Spinal cord (tissue), 10 donors: ENCODE results near the gene SLC26A1. TPM values are rescaled to one million over a fixed set of nuclear protein-coding genes. Genes with fewer than 3 reads are reported as not detected.
"Not testable (repeated sequence)": the region's sequence is repeated elsewhere in the genome, so short reads cannot be mapped to it uniquely, and the experiment has no call there.

Experiments
- DNase-seq, 6 donors: peaks; one replicate each; pipeline versions ENCODE4 v3.0.0 to v3.0.0-alpha.2; 2013 to 2015; ENCODE audit warnings: low spot score in 6 of 6, low read depth in 4 of 6
- H3K27ac ChIP-seq: one replicate; pipeline ENCODE4 v1.5.1; 2013; ENCODE audit warnings: low read depth, low read length, control low read depth
- H3K27me3 ChIP-seq: one replicate; pipeline ENCODE4 v1.6.1; 2013; ENCODE audit warnings: low read length; ENCODE audit not compliant: control insufficient read depth, insufficient read depth
- H3K36me3 ChIP-seq: one replicate; pipeline ENCODE4 v1.6.1; 2013; ENCODE audit warnings: low read length; ENCODE audit not compliant: control insufficient read depth, insufficient read depth
- H3K4me1 ChIP-seq: one replicate; pipeline ENCODE4 v1.6.1; 2013; ENCODE audit warnings: low read length; ENCODE audit not compliant: control insufficient read depth, insufficient read depth
- H3K4me3 ChIP-seq: one replicate; pipeline ENCODE4 v1.5.1; 2013; ENCODE audit warnings: low read depth, low read length, control low read depth
- H3K9me3 ChIP-seq: one replicate; pipeline ENCODE4 v1.6.1; 2013; ENCODE audit warnings: low read length; ENCODE audit not compliant: control insufficient read depth, insufficient read depth
- WGBS: methylation state at CpG from one replicate; pipeline ENCODE4 v1.1.5; 2013; ENCODE audit warnings: missing lambda C conversion rate; ENCODE audit not compliant: insufficient coverage; 5-methylcytosine and 5-hydroxymethylcytosine counted together
- polyA plus RNA-seq, 2 donors: library from polyadenylated mRNA; unstranded; fragments of 120-200 nt; gene quantifications; one replicate each; pipeline ENCODE4 v1.2.1, GENCODE V29; 2013; ENCODE audit not compliant: insufficient read length in 2 of 2
- total RNA-seq, 2 donors: library from RNA; depleted of rRNA in 1 of 2; stranded (reverse); fragments of 120-200 nt in 1 of 2; fragments of >200 nt in 1 of 2; gene quantifications; one replicate each; pipeline versions ENCODE4 v1.2.3 to v1.2.4, GENCODE V29; 2013 to 2014
- donor health status: healthy.

SLC26A1 gene
- total and polyA plus RNA-seq, 4 donors = 0.79 to 9.5 (median 5.2) TPM

DNA sequence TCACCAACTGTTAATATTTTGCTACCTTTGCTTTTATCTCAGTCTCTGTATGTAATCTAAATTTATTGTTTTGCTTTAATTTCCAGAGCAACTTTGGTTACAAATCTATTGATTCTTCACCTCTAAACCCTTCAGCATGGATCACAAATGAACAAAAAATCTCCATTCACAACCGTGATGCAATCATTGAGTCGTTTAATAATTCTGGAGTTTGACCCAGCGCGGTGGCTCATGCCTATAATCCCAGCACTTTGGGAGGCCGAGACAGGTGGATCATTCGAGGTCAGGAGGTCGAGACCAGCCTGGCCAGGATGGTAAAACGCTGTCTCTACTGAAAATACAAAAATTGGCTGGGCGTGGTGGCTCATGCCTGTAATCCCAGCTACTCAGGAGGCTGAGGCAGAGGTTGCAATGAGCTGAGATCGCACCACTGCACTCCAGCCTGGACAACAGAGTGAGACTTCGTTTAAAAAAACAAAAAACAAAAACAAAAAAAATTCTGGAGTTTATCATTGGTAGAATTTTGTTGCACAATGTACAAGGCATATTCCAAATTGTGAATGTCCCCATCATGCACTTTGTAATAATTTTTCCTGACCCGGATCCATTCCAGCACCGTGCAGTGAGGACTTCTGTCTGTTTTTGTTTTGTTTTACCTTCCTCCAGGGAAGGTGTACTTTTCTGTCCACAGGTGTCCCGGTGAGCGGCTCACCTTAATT, 8.7 kb downstream of the SLC26A1 start:
- WGBS = 87% methylated on average over 10 of the region's 15 CpGs
- peaks cover 34% of the 10 kb centered on the region for H3K4me1 ChIP-seq
- no peak overlapping the region for H3K27ac ChIP-seq
- H3K27me3 ChIP-seq = no peaks in the 10 kb centered on the region
- no peak for DNase-seq
- H3K4me3 ChIP-seq = no peak overlapping the region
- no peaks in the 10 kb centered on the region for H3K9me3 ChIP-seq
- peaks cover 44% of the 10 kb centered on the region for H3K36me3 ChIP-seq

DNA sequence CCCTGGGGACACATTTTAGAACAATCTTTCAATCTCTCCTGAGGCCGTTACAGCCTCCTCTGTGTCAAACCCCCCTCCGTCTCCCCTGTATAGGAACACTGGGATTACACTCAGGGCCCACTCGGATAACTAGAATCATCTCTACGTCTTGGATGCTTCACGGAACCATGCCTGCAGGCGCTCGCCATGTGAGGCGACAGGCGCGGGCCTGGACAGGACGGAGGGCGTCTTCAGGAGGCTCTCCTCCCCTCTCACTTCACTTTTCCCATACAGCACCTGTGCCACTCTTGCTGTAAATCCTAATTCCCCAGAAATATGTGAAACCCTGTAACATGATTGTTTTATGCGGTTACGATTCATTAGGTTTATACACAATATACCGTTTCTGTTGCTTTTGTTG, 10.4 kb downstream of the SLC26A1 start:
- no peaks in the 10 kb centered on the region for H3K27me3 ChIP-seq
- H3K36me3 ChIP-seq = peaks cover 33% of the 10 kb centered on the region
- 94% methylated on average over 12 of the region's 15 CpGs for WGBS
- H3K27ac ChIP-seq = no peak overlapping the region
- DNase-seq = no peak
- H3K4me1 ChIP-seq = peaks cover 22% of the 10 kb centered on the region
- H3K9me3 ChIP-seq = no peaks in the 10 kb centered on the region
- no peak overlapping the region for H3K4me3 ChIP-seq

DNA sequence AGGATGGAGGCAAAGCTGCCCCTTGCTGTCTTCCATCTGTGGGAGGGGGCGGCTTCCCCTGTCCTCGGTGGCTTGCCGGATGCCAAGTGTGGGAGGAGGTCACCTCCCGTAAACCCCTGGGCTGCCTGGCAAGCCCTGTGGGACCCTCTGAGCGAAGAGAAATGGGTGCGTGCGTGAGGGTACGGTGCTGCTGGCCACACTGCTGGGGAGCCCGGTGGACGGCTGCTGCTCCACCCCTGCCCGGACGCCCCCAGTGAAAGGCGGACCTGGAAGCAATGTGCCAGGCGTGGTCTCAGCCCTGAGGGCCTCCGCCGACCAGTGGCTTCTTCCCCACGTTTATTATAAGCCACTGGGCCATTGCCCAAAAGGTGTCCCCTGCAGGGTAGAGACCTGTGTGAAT, 10.9 kb downstream of the SLC26A1 start:
- WGBS = 88% methylated on average over 17 of the region's 17 CpGs

DNA sequence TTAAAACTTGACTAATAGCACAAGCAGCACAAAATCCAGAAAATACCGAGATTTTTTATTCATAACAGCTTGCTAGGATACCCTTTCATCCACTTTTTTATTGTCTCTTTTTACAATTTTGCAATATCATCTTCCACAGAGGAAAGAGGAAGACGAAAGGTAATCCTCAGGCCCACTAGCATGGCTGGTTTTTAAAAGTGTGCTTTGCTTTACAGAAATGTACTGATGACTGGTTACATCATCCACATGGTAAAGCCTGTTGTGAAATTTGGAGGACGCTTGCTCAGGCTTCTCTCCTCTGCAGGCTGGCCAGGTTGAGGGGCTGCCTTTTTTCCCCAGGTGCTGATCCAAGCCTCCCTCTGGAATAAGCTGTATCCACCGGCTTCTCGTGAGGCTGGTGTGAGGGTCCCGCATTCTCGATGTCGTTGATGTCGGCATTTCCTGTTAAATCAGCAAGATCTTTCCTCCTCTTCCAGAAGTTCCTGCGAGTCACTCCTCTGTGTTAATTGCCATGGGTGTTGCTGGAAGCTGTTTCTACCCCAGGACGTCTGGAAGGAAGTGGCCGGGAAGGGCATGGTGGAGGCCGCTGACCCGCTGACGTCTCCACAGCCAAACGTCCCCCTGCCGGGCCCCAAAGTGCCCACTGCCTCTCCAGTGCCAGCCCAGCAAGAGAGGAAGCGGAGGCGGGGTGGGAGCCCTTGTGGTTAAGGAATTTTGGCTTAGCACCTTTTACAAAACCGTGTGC, 14.1 kb downstream of the SLC26A1 start:
- WGBS = 62% methylated on average over 17 of the region's 20 CpGs
- Histone ChIP-seq H3K27ac (no peak overlapping the region), H3K27me3 (no peaks in the 10 kb centered on the region), H3K9me3 (no peaks in the 10 kb centered on the region), H3K4me3 (no peak overlapping the region), H3K36me3 (peaks cover 28% of the 10 kb centered on the region), H3K4me1 (no peaks in the 10 kb centered on the region)
- no peak for DNase-seq

More for the DNA sequence above, 10.9 kb downstream of the SLC26A1 start:
- Histone ChIP-seq H3K9me3 (no peaks in the 10 kb centered on the region), H3K36me3 (peaks cover 30% of the 10 kb centered on the region), H3K4me3 (no peak overlapping the region), H3K27me3 (no peaks in the 10 kb centered on the region), H3K27ac (no peak overlapping the region), H3K4me1 (peaks cover 16% of the 10 kb centered on the region)
- no peak for DNase-seq

DNA sequence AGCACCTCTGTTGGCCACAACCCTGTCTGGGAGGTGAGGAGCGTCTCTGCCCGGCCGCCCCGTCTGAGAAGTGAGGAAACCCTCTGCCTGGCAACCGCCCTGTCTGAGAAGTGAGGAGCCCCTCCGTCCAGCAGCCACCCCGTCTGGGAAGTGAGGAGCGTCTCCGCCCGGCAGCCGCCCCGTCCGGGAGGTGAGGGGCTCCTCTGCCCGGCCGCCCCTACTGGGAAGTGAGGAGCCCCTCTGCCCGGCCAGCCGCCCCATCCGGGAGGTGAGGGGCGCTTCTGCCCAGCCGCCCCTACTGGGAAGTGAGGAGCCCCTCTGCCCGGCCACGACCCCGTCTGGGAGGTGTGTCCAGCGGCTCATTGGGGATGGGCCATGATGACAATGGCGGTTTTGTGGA, 17.2 kb downstream of the SLC26A1 start:
- H3K9me3 ChIP-seq, H3K27me3 ChIP-seq, H3K4me3 ChIP-seq, H3K27ac ChIP-seq, DNase-seq: not testable (repeated sequence)
- peaks cover 19% of the 10 kb centered on the region for H3K36me3 ChIP-seq
- no CpG with 5 or more reads among the region's 25 CpGs for WGBS
- peaks cover 19% of the 10 kb centered on the region for H3K4me1 ChIP-seq

DNA sequence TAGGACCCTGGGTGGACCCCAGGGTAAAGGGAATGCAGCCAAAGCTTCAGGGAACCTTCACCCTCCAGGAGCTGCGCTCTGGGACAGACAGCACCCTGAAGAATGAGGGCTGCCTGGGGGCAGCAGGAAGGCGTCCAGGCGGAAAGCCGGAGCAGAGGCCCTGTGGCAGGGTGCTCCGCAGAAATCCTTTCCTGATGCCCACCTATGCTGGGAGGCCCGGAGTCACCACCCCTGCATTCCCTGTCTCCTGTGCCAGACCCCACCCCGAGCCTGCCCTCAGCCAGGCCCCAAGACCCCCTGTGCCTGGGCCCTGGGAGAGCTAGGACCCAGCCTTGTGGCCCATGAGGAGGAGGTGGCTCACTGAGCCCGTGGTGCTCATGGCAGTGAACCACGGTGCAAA, 18.5 kb downstream of the SLC26A1 start:
- H3K27me3 ChIP-seq = no peaks in the 10 kb centered on the region
- no peaks in the 10 kb centered on the region for H3K9me3 ChIP-seq
- H3K36me3 ChIP-seq = peaks cover 24% of the 10 kb centered on the region
- 96% methylated on average over 9 of the region's 9 CpGs for WGBS
- peaks cover 24% of the 10 kb centered on the region for H3K4me1 ChIP-seq
- H3K4me3 ChIP-seq = no peak overlapping the region
- DNase-seq = no peak
- H3K27ac ChIP-seq = no peak overlapping the region

DNA sequence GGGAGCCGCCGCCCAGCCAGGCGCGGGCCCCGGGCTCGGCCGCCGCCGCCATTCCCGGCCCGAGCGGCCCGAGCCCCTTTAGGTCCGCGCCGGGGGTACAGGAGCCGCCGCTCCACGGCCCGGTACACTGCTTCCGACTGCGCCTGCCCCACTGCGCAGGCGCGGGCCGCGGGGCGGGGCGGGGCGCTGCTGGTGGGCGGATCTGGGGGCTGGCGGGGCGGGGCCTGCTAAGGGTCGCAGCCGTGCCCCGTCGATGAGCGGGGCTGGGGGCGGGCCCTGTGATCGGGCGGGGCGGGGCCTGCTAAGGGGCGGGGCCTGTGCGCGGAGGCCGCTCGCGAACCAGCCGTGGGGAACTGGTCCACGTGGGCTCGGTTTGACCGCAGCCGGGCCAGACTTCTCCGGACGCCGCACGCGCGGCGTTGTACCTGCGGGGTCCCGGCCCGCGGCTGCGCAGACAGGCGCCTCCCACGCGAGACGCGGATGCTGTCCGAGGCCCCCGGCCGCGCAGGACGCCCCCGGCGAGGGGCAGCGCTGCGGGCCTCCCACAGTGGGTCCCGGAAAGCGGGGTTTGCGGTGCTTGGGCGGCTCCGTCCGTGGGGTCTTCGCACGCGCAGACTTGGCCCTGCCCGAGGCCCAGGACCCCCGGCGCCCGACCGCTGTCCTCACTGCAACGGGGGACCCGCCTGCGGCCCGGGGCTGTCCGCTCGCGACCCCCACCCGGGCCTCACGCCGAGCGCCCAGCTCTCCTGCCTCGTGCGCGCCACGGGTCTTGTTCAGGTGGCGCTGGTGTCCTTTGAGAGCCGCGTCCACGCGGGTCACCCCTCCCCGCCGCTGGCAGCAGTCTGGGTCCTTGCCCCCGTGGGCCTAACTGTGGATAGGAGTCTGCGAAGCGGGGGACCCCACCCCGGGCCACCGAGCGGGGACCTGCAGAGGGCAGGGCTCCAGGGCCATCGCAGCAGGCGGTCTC, 19.5 kb downstream of the SLC26A1 start, which contains the start of gene DGKQ:
DGKQ (minus strand) TSS at position 139 of the 967 bp plus-strand sequence; CDS start at position 52, 87 bp downstream.
- H3K27ac ChIP-seq = no peak within 1 kb of the TSS
- peaks cover 22% of the 10 kb centered on the region for H3K36me3 ChIP-seq
- H3K4me3 ChIP-seq = peak within 1 kb of the TSS; percentile 50
- peak in 5 of 6 donors; percentile 65 to 95 (median 83) for DNase-seq
- H3K4me1 ChIP-seq = peaks cover 25% of the 10 kb centered on the region
- WGBS = 16% methylated on average over 123 of the region's 123 CpGs
- H3K27me3 ChIP-seq = peaks cover under 1% of the 10 kb centered on the region
- H3K9me3 ChIP-seq = no peaks in the 10 kb centered on the region

DNA sequence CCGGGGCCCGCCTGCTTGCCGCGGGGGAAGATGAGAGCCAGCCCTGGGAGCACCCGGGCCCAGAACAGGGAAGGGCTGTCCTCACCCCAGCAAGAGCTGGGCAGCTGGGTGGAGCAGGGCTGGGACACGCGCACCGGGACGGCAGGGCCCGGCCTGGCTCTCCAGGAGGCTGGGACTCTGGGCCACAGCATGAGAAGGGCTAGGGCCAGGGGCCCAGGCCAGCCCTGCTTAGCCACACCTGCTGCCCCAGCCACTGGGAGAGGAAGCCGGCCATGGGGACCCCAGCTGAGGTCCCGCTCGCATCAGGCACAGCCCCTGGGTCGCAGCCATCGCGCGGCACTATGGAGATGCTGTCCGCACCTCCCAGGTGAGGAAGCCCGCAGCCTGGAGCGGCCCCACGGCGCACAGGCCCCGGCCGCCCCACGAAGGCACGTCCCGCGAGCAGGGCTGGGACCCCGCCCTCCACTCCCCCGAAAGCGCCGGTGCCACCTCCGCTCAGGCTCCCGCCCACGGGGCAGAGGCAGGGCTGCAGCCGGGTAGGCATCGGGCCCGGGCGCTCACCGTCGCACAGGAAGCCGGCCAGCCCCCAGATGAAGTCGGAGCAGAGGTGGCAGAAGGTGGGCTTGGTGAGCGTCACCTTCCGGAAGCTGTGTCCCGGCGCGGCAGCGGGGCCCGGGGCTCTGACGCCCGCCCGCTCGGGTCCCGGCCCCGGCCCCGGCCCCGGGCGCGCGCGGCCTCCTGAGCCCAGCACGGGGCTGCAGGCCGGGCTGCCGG, 20.4 kb downstream of the SLC26A1 start:
- Histone ChIP-seq H3K27ac (no peak overlapping the region), H3K36me3 (peaks cover 28% of the 10 kb centered on the region), H3K9me3 (no peaks in the 10 kb centered on the region), H3K4me1 (peaks cover 32% of the 10 kb centered on the region), H3K27me3 (peaks cover 7% of the 10 kb centered on the region), H3K4me3 (peak overlapping the region; percentile 50)
- DNase-seq = peak in 2 of 6 donors; percentile 22 to 33
- under 1% methylated on average over 65 of the region's 65 CpGs for WGBS
